NCI-H187 (cell line): Measurements from ENCODE around the gene MAP9.
"Not testable (repeated sequence)": the region's sequence is repeated elsewhere in the genome, so short reads cannot be mapped to it uniquely, and the experiment has no call there.

Experiments used
- DNase-seq, 2 experiments: peaks; one replicate each; lab custom pipeline; 2025; lab: John Stamatoyannopoulos, UW

MAP9 gene

DNA sequence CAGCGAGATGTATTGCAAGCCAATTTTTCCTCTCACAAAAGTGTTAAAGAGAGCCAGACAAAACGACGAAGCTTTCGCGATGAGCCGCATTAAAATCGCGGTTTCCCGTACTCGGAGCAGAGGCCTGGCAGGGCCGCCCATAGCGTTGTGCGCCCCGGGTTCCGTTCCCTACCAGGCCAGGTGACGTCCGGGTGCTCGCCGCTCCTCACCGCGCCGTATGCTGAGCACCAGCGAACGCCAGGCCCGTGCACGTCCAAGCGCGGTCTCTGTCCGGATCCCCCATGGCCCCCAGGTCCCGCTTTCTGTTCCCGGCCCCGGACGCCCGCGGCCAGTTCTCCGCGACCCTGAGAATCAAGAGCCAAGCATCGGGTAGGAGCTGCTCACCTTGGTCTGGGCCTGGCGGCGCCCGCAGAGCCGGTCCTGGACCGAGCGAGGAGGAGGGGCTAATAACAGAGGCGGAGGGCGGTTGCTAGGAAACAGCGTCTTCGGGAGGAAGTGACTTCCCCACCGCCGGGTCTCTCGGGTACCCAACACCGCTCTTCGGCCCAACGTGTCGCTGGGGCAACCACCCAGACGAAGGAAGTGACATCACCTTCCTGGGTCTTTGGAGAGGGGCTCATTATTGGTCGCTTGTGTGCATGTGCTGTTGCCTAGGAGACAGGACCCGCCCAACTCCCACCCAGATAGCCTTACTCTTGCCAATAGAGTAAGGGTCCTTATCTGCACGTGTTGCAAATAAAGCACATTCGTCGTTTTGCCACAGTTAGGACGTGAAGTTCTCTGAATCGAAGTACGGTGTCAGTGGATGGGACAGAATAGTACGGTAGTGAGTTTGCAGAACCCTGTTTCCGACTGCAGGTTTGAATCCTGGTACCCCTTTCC, at the start of gene MAP9:
Gene MAP9, minus strand, starts transcription at position 579 of the 882 bp plus-strand sequence. CDS start 1,115 bp downstream, outside the sequence.
- peak; percentile 12 to 66 for DNase-seq

DNA sequence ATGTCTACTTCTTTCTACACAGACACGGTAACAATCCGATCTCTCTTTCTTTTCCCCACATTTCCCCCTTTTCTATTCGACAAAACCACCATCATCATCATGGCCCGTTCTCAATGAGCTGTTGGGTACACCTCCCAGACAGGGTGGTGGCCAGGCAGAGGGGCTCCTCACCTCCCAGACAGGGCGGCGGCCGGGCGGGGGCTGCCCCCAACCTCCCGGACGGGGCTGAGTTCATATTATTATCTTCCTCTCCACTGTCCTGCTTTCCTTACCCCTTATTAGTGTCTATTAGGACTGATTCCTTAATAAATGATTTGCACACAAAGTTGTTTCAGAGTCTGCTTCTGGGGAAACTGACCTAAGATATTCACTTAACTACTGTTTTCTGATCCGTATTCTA, 48.0 kb upstream of the MAP9 start:
- not testable (repeated sequence) for DNase-seq

DNA sequence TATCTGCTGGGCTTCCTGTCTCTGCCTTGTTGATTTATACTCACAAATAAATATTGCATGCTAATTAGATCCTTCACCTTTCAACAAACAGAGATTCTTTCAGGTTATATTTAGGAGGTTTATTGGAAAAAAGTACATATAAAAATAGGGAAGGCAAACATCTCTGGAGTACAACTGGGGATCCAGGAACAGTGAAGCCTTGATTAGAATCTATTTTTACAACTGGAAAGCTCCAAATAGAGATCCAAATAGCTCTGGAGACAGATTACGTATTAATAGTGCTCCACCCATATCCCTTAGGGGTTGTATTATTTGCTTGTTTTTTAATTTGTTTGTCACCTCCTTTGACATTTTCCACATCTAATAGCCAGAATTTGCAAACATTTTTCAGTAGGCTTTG, 46.9 kb upstream of the MAP9 start:
- no peak for DNase-seq

DNA sequence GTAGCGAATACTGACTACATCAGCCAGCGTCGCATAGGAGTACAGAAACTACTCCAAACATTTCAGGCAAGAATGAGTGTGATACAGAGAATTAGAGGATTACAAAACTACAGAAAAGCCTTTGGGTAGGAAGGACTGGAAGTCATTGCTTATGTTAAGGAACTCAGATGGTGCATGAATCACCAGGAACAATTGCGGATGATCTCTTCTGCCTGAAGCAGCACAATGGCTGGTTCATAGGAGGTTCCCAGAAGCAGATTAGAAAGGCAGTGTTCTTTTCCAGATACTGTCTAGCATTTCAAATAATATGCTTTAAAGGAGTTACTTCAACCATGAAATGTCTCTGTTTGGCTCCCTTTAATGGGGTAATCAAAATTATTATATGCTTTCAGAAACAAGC, 42.5 kb upstream of the MAP9 start:
- no peak for DNase-seq

DNA sequence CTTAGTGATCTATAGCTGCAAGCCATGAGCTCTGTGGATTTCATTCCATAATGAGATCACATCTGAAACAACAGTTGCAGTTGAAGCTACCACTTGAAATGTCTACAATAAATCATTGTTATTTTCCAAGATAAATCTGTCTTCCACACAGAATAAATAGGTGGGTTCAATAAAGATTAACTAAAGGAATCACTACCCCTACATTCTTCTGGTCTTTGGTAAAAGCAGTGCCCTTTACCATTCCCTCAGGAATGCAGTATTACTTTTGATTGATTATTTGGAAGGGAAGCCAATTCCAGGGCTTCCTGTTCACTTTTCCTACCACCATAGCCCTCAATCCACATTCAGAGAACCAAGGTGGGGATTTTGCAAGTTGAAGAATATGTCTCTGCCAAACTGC, 38.9 kb upstream of the MAP9 start:
- DNase-seq: no peak

DNA sequence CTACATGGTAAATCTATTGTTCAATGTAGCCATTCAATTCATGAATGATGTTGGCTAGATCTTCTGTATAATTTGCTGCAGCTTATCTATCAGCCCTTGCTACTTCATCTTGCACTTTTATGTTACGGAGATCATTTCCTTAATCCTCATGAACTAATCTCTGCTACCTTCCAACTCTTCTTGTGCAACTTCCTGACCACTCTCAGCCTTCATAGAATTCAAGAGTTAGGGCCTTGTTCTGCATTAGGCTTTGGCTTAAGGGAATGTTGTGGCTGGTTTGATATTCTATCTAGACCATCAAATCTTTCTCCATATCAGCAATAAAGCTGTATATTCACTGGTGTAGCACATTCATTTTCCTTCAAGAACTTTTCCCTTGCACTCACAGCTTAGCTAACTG, 36.7 kb upstream of the MAP9 start:
- DNase-seq: no peak

DNA sequence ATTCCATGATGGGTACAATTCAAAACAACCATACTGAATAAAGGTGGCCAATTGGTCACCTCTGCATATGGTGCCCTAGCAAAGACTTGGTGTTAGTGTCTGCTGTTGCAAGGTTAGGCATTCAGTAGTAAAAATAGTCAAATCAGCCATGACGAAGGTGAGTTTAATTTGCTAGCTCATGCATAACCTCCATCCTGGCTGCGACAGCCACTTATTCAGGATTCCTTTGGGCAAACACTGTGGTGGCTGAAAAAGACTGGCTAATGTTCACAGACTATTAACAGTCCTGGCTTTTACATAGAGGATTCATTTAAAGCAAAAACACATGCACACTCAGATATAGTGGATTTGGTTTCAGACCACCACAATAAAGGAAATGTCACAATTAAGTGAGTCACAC, 34.8 kb upstream of the MAP9 start:
- DNase-seq: no peak

DNA sequence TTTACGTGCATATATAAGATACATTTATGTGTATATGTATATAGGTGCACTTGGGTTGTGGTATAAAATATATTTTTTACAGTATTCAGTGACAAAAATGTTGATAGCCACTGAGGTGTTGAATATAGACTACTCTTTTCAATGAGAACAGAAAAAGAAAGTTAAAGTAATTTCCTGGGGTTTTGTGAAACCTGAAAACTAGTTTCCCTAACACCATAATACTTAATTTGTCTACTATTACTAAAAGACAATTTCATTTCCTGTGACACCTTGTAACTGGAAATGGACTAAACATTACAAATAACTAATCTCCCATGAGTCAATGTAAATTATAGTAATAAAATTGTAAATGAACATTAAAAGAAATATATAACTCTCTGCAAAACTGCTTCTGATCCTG, 32.0 kb upstream of the MAP9 start:
- no peak for DNase-seq

DNA sequence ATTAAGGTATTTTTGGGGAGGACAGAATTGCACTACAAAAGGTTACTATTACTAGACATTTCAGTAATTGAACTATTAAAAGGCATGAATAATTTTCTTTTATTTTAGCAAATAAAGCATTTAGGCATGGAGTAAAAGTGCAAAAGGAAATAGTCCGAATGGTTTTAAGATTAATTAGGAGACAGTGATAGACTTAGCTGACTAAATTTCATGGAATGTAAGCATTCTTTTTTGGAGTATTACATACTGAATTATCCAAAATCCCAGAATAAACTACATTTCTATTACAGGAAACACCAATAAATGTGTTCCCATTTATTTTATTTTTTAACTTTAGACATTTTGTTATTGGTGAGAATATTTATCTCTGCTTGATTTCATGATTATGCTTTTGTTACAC, 30.7 kb upstream of the MAP9 start:
- DNase-seq: no peak

DNA sequence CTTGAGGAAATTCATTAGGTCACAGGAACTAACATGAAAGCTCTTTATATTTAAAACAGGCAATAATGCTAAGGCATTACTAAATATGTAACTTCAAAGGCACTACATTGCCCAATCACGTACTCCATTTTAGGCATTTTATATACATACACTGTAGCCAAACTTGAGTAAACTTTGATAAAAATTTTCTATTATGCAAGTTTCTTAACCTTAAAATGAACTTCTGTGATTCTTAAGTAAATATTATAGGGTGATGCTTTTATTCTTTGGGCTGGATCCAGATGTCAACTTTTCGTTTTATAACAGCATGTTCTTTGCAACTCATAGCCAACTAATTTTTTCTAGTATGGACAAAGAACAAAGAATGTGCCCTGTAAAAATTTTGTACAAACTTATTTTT, 28.3 kb upstream of the MAP9 start:
- DNase-seq: no peak

DNA sequence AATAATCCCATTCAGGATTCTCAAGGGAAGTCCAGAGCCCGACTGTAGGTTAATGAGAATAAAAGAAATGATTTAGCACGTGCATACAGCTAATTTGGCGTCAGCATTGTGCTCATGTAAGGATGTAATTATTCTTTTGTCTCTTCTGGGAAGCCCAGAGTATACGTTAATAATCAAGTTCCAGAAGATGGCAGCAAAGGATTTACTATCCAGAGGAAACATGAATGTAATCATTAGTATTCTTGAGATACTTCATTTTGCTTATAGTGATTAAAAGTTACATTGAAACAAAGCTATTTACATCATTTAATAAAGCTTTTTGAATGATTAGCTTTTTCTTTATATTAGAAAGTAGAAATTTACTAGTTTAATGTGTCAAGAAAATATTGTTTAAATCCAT, 27.1 kb upstream of the MAP9 start:
- no peak for DNase-seq

DNA sequence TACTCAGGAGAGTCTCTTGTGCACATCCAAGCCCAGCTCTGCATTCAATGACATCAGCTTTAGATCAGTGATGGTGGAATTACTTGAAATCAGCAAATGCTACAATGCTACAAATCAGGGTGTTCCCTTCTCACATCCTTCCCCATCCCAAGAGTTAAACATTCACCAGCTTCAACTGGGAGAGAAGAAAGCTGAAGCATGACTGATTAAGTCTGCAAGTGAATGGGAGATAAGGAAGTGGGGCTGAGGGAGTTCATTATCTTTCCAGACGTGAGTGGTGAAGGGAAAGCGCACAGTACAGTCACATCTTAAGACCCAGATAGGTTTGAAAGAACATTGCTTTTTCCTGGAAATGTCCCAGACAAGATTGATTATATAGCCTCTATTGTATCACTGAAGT, 26.2 kb upstream of the MAP9 start:
- DNase-seq: no peak

DNA sequence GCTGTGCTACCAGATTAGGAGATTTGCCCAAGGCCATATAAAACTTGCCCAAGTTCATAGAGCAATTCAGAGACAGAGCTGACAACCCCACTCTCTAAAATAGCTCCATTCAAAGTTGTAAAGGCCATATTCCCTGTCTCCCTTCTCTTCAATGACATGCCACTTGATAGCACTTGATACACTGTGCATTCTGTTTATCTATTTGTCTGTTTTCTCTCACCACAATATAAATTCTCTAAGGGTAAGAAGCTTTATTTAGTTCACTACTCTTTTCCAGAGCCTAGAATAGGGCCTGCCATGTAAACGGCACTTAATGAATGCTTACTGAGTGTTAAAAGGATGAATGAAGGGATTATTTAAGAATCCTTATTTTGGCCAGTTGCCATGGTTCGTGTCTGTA, 24.1 kb upstream of the MAP9 start:
- no peak for DNase-seq

DNA sequence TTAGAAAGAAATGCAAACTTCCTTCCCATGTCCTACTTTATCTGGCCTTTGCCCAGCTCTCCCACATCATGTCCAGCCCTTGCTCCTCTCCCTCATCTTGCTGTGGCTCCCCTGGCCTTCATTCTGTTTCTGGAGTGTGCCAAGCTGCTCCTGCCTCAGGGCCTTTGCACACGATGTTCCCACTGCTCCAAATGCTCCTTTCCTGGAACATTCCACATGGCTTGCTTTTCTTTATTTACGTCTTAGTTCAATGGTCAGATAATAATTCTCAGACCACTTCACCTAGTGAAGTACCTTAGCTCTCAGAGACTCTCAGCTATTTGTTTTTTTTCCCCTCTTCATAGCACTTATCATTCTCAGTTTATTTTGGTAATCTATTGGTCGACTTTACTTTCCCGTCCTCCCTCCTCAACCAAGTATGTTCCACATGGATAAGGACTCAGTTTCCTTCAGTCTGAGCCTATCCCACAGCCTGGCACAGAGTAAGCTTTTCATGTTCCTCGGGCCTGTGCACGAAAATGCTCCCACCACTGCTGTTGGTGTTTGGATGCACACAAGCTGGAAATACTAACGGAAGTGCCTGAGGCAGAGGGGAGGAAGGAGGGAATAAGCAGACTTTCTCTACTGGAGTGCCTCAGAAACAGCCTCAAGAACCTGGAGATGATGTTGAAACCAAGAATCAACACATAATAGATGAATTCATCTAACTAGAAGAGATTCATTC, 23.4 kb upstream of the MAP9 start:
- DNase-seq: no peak

DNA sequence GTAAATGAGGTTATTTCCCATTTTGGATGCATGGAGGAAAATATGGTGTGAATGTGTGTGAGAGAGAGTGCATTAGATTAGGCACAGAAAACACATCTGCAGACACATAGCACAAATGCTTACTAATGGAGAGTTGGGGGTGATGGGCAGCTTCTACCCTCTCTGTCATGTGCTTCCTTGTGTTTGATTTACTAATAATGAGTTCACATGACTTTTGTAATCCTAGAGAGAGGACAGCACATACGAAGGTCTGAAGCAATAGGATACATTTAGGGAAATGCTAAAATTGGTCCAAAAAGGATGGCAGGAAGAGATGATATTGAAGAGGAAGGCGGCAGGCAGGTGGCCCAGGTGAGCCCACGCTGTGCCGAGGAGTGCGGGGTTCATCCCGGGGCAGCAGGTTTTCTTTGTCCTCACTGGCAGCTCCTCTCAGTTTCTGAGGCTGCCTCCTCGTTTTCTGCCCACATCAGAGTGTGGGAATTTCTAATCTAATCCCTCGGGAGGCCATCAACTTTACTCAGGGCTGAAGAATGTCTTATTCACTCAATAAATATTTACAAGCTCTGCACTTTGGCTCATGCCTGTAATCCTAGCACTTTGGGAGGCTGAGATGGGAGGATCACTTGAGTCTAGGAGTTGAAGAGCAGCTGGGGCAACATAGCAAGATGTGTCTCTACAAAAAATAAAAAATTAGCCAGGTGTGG, 15.9 kb upstream of the MAP9 start:
- no peak for DNase-seq

DNA sequence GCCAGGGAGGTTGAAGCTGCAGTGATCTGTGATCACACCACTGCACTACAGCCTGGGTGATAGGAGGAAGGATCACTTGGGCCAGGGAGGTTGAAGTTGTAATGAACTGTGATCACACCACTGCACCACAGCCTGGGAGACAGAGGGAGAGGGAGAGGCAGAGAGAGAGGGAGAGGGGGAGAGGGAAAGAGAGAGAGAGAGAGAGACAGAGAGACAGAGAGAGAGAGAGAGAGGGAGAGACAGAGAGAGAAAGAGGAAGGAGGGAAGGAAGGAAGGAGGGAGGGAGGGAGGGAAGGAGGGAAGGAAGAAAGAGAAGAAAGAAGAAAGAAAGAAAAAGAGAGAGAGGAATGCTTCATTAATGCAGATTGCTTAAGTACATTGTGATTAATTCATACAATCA, 15.2 kb upstream of the MAP9 start:
- no peak for DNase-seq

DNA sequence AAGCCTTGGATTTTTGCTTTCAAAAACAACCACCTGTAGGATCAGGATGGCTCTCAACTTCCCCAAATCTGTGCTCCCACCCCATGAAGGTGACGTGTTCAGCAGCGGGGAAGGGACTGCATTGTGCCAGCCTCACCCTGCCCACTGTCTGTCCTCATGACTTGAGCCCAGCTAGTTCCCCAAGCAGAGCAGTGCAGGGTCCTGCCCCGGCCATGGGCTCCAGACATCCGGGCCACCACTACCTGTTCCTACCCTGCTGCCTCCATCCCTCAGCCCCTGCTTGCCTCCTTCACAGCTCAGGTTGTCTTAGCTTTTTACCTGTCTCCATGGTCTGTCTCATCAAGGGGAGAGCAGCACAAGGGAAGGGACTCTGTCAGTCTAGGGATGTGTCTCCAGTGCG, 11.4 kb upstream of the MAP9 start:
- DNase-seq: no peak

DNA sequence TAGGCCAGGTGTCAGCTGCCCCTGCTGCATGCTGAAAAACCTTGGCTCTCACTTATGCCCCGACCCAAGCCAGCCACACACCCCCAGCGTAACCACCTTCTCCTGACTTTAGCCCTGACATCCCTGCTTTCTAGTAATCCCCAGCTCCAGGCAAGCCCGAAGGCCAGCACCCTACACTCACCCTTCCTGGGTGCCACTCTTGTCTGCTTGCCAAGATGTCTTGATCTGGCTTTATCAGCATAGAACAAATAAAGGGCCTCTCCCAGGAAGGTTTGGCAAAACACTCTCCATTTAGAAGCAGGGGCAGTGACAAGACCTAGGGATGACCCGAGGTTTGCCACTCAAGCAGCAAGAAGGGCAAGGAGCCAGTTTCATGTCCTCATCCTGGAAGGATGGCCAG, 6.8 kb upstream of the MAP9 start:
- no peak for DNase-seq

DNA sequence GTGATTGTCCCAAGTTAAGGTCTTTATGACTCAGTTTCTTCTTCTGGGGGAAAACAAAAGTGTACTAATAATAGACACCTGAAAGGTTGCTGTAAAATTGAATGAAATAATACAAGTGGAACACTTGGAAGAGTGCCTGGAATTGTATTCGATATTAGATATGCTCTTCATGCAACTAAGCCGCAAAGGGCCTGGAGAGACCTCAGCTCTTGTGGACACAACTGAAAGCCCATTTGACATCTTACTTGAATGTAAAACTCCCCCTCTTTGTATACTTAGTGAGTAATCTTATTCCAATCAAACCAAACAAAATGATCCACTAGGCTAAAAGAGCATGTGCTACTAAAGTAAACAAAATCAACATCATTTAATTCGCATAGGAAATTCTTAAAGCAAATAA, 511 bp upstream of the MAP9 start:
- DNase-seq: no peak

DNA sequence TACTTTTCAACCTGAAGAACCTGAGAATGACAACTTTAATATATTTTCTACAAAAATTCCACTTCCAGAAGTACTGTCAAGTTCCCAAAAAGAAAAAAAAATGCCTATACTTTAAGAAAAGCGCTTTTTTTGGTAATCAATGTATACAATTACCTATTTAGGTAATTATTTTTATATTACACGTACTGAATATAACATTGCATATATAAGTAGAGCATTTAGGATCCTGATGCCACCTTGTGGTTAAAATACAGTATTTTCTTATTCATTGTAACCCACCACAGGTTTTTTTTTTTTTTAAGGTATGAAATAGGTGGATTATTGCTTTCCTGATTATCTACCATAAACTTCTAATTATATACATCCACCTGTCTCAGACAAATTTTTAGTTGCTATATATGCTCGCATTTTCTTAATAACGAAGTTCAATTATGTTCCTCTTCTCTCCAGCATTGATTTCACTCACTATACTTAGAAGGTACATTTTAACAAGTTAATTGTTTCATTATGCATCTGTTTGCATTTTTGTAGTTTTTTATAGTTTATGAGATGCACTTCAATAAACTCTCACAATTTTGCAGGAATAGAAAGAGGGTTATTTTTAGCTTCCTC, 5.2 kb downstream of the MAP9 start:
- no peak for DNase-seq

DNA sequence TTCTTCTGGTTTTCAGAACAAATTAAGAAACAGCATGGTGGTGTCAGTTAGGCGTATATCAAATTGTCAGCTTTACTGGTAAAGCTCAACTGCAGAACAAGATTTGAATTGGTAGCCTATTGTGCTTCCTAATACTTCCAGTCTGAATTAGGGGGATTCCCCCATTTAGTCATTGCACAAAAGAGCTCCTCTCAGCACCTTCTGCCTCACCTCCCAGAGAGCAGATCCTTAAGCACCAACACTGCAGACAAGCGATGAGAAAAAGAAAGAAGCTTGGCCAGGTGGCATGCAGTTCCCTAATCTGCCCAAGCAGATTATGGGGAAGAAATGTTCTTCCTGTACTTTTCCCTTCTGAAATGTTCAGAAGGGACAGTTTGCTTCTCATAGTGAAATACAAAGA, 9.2 kb downstream of the MAP9 start:
- DNase-seq: no peak

DNA sequence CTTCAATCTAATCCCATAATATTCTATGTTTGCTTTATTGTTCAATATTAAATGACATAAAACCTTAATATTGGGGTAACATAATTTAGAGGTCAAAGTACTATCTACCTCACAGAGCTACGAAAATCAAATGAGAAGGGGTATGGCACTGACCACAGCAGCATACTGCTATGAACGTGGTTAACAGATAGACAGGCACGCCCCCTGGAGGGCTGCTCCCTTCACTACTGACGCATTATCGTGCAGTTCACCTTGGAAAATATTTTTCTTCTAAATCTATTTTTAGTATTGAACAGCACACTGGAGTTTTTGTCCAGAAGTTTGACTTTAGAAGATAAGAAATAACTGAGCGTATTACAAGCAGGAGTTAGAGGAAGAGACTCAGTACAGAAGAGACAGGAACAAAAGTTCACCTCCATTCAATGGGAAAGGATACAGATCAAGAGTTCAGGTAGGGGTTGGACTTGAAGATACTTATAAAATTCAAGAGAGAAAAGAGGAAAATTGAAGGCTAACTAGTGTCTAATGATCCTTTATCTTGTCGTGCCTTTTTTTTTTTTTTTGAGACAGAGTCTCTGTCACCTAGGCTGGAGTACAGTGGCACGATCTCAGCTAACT, 22.7 kb downstream of the MAP9 start:
- DNase-seq: no peak
